Measurements from ENCODE around the gene FAHD2B.
"Not testable (repeated sequence)": the region's sequence is repeated elsewhere in the genome, so short reads cannot be mapped to it uniquely, and the experiment has no call there.

- not testable (repeated sequence) for TF ChIP-seq YY1 (IDR thresholded peaks at IDR 0.05; ENCODE audit: insufficient read depth, insufficient read length); ZNF274 (IDR thresholded peaks at IDR 0.05; ENCODE audit: low read depth, low read length)
These were observed 32.7 kb downstream of the FAHD2B start for GRCh38 chr2:97062020-97062419.
